Breast epithelium (tissue), 4 donors: ENCODE measurements around the gene ATP5MK. TPM values are rescaled to one million over a fixed set of nuclear protein-coding genes. Genes with fewer than 3 reads are reported as not detected.

Experiments
- DNase-seq, 2 donors: peaks; one replicate each; pipeline ENCODE4 v3.0.0-alpha.2; 2019; ENCODE audit warnings: low spot score in 2 of 2
- H3K27ac ChIP-seq, 2 donors: fragments of 200-600 bp; sonication (generic) in 1 of 2; one replicate each; pipeline ENCODE4 v1.5.1; 2016 to 2019; ENCODE audit warnings: mild to moderate bottlenecking in 1 of 2
- H3K27me3 ChIP-seq, 2 donors: fragments of 200-600 bp; sonication (generic) in 1 of 2; one replicate each; pipeline versions ENCODE4 v1.5.1 to v1.6.0; 2017 to 2019; ENCODE audit warnings: control low read depth in 1 of 2, mild to moderate bottlenecking in 1 of 2
- H3K36me3 ChIP-seq: fragments of 200-600 bp; one replicate; pipeline ENCODE4 v1.5.1; 2019
- H3K4me1 ChIP-seq, 2 donors: fragments of 200-600 bp; sonication (generic); one replicate each; pipeline ENCODE4 v1.5.1; 2016 to 2019; ENCODE audit warnings: control low read depth in 1 of 2
- H3K4me3 ChIP-seq, 3 donors: fragments of 200-600 bp; sonication (generic); 1 replicate in 2 of 3; 2 replicates in 1 of 3; pipeline ENCODE4 v1.5.1; 2016 to 2019; ENCODE audit warnings: mild to moderate bottlenecking in 3 of 3, moderate library complexity in 2 of 3
- H3K9me3 ChIP-seq, 2 donors: fragments of 200-600 bp; sonication (generic) in 1 of 2; one replicate each; pipeline ENCODE4 v1.5.1; 2016 to 2019; ENCODE audit warnings: control low read depth in 1 of 2
- POLR2A ChIP-seq: fragments of 450-650 bp; IDR thresholded peaks from one replicate; pipeline ENCODE4 v1.6.1; 2016; ENCODE audit warnings: antibody characterized with exemption, mild to moderate bottlenecking, moderate library complexity
- POLR2AphosphoS5 ChIP-seq, 3 donors: sonication (generic); formaldehyde crosslinking; IDR thresholded peaks; one replicate each; pipeline ENCODE4 v1.6.1; 2017; ENCODE audit warnings: antibody characterized with exemption in 3 of 3
- intact Hi-C: fragments of 100-400 bp; cut with DNase I; formaldehyde crosslinking; loops from one replicate; pipeline ENCODE4 v1.15.1; 2023; ENCODE audit warnings: low total_unique reads
- total RNA-seq, 3 donors: library from RNA; depleted of rRNA; stranded (reverse); fragments of >200 nt; gene quantifications; one replicate each; pipeline ENCODE4 v1.1.0, GENCODE V29; 2016
- TF ChIP-seq, protein P1 (sequence below), 3 donors: fragments of 450-650 bp; IDR thresholded peaks; one replicate each; pipeline ENCODE4 v1.5.1; 2016 to 2017; ENCODE audit warnings: antibody characterized with exemption in 3 of 3, mild to moderate bottlenecking in 3 of 3, moderate library complexity in 3 of 3

ATP5MK gene
- total RNA-seq, 3 donors from 2014 or later = 173 to 204 (median 189) TPM

DNA sequence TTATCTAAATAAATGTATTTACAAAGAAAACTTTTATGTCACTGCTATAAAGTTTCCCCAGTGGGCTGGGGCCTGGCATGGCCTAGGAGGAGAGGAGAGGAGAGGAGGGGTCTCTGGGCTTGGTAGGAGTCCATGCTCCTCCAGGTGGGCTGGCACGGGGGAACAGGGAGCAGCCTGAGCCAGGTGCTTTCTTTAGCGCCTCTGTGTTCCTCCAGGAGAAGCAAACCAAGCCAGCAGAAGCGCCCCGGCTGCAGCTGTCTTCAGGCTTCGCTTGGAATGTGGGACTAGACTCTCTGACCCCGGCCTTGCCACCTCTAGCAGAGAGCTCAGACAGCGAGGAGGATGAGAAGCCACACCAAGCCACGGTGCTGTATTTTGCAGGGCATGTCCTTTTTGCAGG is 45.3 kb upstream of the ATP5MK start:
- no peak for DNase-seq
- Histone ChIP-seq H3K36me3 (no peaks in the 10 kb centered on the region), H3K27me3 (no peaks in the 10 kb centered on the region), H3K27ac (peak overlapping the region in 1 of 2 donors; percentile 57), H3K4me1 (peaks cover 3 to 4% of the 10 kb centered on the region in 2 donors), H3K4me3 (no peak overlapping the region), H3K9me3 (no peaks in the 10 kb centered on the region)
- no peak for TF ChIP-seq POLR2A
- no peak for TF ChIP-seq POLR2AphosphoS5 (IDR thresholded peaks at IDR 0.05)
- TF ChIP-seq, protein P1, sequence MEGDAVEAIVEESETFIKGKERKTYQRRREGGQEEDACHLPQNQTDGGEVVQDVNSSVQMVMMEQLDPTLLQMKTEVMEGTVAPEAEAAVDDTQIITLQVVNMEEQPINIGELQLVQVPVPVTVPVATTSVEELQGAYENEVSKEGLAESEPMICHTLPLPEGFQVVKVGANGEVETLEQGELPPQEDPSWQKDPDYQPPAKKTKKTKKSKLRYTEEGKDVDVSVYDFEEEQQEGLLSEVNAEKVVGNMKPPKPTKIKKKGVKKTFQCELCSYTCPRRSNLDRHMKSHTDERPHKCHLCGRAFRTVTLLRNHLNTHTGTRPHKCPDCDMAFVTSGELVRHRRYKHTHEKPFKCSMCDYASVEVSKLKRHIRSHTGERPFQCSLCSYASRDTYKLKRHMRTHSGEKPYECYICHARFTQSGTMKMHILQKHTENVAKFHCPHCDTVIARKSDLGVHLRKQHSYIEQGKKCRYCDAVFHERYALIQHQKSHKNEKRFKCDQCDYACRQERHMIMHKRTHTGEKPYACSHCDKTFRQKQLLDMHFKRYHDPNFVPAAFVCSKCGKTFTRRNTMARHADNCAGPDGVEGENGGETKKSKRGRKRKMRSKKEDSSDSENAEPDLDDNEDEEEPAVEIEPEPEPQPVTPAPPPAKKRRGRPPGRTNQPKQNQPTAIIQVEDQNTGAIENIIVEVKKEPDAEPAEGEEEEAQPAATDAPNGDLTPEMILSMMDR (IDR thresholded peaks at IDR 0.05) = no peak
- intact Hi-C loops = no loop called here

DNA sequence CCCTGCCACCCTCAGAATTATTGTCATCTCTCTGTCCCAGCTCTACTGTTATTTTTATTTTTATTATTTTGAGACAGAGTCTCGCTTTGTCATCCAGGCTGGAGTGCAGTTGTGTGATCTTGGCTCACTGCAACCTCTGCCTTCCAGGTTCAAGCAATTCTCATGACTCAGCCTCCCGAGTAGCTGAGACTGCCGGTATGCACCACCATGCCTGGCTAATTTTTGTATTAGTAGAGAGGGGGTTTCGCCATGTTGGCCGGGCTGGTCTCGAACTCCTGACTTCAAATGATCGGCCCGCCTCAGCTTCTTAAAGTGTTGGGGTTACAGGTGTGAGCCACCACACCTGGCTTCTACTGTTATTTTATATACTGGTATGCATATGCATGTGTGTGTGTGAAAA is 44.9 kb upstream of the ATP5MK start:
- Histone ChIP-seq H3K9me3 (no peaks in the 10 kb centered on the region), H3K27ac (no peak overlapping the region), H3K27me3 (no peaks in the 10 kb centered on the region), H3K36me3 (no peaks in the 10 kb centered on the region), H3K4me1 (peaks cover 0 to 3% of the 10 kb centered on the region in 2 donors), H3K4me3 (no peak overlapping the region)
- intact Hi-C loops = no loop called here
- no peak for TF ChIP-seq POLR2A
- TF ChIP-seq, protein P1 (IDR thresholded peaks at IDR 0.05) = no peak
- no peak for TF ChIP-seq POLR2AphosphoS5 (IDR thresholded peaks at IDR 0.05)
- no peak for DNase-seq

DNA sequence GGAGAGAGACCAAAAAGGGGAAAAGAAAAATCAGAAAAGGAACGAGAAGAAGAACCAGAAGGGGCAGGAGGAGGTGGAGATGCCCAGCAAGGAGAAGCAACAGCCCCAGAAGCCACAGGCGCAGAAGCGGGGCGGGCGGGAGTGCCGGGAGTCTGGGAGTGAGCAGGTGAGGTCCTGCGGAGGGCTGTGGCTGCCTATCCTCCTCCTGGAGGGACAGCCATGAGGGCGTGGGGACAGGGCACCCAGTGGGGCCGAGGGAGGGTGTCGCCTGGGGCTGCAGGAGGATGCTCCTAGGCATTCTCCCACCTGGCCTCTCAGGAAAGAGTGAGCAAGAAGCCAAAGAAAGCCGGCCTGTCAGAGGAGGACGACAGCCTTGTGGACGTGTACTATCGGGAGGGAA is 44.1 kb upstream of the ATP5MK start:
- Histone ChIP-seq H3K4me1 (no peaks in the 10 kb centered on the region), H3K9me3 (no peaks in the 10 kb centered on the region), H3K4me3 (no peak overlapping the region), H3K27me3 (no peaks in the 10 kb centered on the region), H3K27ac (no peak overlapping the region), H3K36me3 (no peaks in the 10 kb centered on the region)
- DNase-seq = no peak
- intact Hi-C loops = no loop called here
- TF ChIP-seq POLR2AphosphoS5 (IDR thresholded peaks at IDR 0.05) (no peak), POLR2A (no peak)
- TF ChIP-seq, protein P1 (IDR thresholded peaks at IDR 0.05) = no peak

DNA sequence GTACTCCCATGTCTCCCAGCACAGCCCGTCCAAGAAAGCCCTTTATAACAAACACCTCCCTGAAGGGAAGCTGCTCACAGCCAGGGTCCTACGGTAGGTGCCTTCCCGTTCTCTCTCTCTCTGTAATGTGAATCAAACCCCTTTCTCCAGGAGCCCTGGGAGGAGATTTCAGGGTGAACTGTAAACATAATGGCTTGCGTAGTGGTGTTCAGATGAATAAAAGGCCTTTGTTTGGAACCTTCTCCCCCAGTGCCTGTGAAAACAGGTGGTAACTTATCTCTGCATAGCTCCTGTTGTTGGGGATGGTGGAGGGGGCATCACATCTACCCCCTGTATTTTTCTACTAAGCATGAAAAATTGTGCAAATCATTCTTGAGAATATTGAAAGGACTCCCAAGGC is 43.5 kb upstream of the ATP5MK start:
- TF ChIP-seq, protein P1 (IDR thresholded peaks at IDR 0.05) = no peak
- TF ChIP-seq POLR2A (no peak), POLR2AphosphoS5 (IDR thresholded peaks at IDR 0.05) (no peak)
- DNase-seq = no peak
- Histone ChIP-seq H3K4me1 (no peaks in the 10 kb centered on the region), H3K27ac (no peak overlapping the region), H3K27me3 (no peaks in the 10 kb centered on the region), H3K9me3 (no peaks in the 10 kb centered on the region), H3K4me3 (no peak overlapping the region), H3K36me3 (no peaks in the 10 kb centered on the region)
- intact Hi-C loops = no loop called here

DNA sequence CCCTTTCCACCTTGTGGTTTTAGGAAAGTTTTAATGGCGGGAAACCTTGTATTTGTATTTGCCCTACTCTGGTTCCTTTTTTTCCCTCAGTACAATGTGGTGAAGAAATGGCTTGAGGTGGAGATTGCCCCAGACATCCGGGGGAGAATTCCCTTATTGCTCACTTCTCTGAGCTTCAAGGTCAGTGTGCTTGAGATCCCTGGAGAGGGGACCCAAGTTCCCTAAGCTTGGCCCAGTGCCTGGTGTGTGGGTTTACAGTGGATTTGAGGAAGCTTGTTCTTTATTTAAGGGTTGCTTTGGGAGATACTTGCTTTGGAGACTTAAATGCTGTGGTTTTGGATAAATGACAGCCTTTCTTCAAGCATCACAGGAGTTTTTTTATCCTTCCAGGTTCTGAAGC is 37.6 kb upstream of the ATP5MK start:
- no peak overlapping the region for H3K4me3 ChIP-seq
- no peaks in the 10 kb centered on the region for H3K36me3 ChIP-seq
- H3K27ac ChIP-seq = no peak overlapping the region
- no peaks in the 10 kb centered on the region for H3K9me3 ChIP-seq
- no peaks in the 10 kb centered on the region for H3K4me1 ChIP-seq
- H3K27me3 ChIP-seq = no peaks in the 10 kb centered on the region
- DNase-seq = no peak
- intact Hi-C loops = no loop called here
- TF ChIP-seq POLR2AphosphoS5 (IDR thresholded peaks at IDR 0.05) (no peak), POLR2A (no peak)
- TF ChIP-seq, protein P1 (IDR thresholded peaks at IDR 0.05) = no peak
